Measurements from ENCODE around the gene NFATC1. TPM values are rescaled to one million over a fixed set of nuclear protein-coding genes. Genes with fewer than 3 reads are reported as not detected.

NFATC1 gene
- total and polyA plus RNA-seq, 2 experiments from 2014 or later, result 4.2 to 11.3 TPM

DNA sequence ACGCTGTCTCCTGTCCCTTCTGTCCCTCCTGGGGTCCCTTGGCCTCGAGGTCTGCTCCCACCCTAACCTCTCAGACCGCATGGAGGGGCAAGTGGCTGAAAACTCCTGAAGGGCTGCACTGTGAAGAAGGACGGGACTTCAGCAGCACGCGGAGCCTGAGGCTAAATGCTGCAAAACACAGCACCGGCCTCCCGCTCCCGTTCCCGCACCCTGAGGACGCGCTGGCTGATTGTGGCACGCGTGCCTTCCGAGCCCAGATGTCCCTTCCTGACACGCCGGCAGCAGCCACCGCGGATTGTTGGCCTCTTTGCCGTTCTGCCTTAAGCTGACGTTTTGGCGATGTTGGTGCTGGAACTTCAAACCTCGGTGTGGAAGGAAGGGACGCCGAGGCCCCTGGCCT is 158.0 kb downstream of the NFATC1 start:
- Histone ChIP-seq H3K27ac (no peak overlapping the region), H3K79me2 (no peaks in the 10 kb centered on the region), H3K9me2 (replicated peaks; ENCODE audit: insufficient read depth) (no peaks in the 10 kb centered on the region), H3K4me1 (ENCODE audit: insufficient read depth) (no peaks in the 10 kb centered on the region), H3K9me3 (ENCODE audit: low read depth) (no peaks in the 10 kb centered on the region), H3K4me2 (no peak overlapping the region), H3K4me3 (no peak overlapping the region), H3K36me3 (replicated peaks; ENCODE audit: insufficient read depth, low read depth) (no peaks in the 10 kb centered on the region), H2AFZ (no peak overlapping the region), H4K20me1 (ENCODE audit: insufficient read depth, poor library complexity, severe bottlenecking) (no peaks in the 10 kb centered on the region), H3K27me3 (no peaks in the 10 kb centered on the region)
- no peak for DNase-seq (ENCODE audit: low spot score)
- 96% methylated on average over 25 of the region's 25 CpGs for WGBS (ENCODE audit: low lambda C conversion rate, missing lambda C conversion rate)
- TF ChIP-seq EZH2phosphoT487 (IDR thresholded peaks at IDR 0.05; ENCODE audit: low read depth, severe bottlenecking, unreplicated experiment) (no peak), CTCF (IDR thresholded peaks at IDR 0.05; ENCODE audit: poor library complexity) (no peak), EZH2 (IDR thresholded peaks at IDR 0.05; ENCODE audit: borderline replicate concordance) (no peak)

DNA sequence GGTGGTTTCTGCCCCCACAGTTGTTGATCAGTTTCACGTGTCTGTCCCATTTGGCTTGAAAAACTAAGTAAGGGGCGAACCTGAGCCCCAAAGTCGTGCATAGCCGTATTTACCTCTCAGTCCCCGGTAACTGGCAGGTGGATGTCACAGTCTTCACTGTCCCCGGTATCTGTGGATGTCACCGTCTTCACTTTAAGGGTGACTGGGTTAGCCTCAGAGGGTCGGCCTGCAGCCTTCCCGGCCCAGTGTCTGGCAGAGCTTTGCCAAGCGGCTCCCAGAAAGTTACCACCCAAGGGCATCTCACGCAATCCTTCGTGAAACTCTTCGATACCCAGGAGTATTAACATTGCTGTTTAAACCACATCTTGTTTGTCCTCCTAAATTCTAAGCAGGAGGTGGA is 158.6 kb downstream of the NFATC1 start:
- no peak overlapping the region for H3K4me3 ChIP-seq
- H3K4me1 ChIP-seq (ENCODE audit: insufficient read depth), result no peaks in the 10 kb centered on the region
- TF ChIP-seq EZH2 (IDR thresholded peaks at IDR 0.05; ENCODE audit: borderline replicate concordance), result no peak
- no peak for TF ChIP-seq EZH2phosphoT487 (IDR thresholded peaks at IDR 0.05; ENCODE audit: low read depth, severe bottlenecking, unreplicated experiment)
- no peak for TF ChIP-seq CTCF (IDR thresholded peaks at IDR 0.05; ENCODE audit: poor library complexity)
- H3K36me3 ChIP-seq (replicated peaks; ENCODE audit: insufficient read depth, low read depth), result no peaks in the 10 kb centered on the region
- no peak for DNase-seq (ENCODE audit: low spot score)
- WGBS (ENCODE audit: low lambda C conversion rate, missing lambda C conversion rate), result 92% methylated on average over 13 of the region's 13 CpGs
- H3K9me2 ChIP-seq (replicated peaks; ENCODE audit: insufficient read depth), result no peaks in the 10 kb centered on the region
- no peaks in the 10 kb centered on the region for H3K27me3 ChIP-seq
- no peak overlapping the region for H3K27ac ChIP-seq
- no peak overlapping the region for H2AFZ ChIP-seq
- no peaks in the 10 kb centered on the region for H3K79me2 ChIP-seq
- no peaks in the 10 kb centered on the region for H4K20me1 ChIP-seq (ENCODE audit: insufficient read depth, poor library complexity, severe bottlenecking)
- H3K4me2 ChIP-seq, result no peak overlapping the region
- H3K9me3 ChIP-seq (ENCODE audit: low read depth), result no peaks in the 10 kb centered on the region

DNA sequence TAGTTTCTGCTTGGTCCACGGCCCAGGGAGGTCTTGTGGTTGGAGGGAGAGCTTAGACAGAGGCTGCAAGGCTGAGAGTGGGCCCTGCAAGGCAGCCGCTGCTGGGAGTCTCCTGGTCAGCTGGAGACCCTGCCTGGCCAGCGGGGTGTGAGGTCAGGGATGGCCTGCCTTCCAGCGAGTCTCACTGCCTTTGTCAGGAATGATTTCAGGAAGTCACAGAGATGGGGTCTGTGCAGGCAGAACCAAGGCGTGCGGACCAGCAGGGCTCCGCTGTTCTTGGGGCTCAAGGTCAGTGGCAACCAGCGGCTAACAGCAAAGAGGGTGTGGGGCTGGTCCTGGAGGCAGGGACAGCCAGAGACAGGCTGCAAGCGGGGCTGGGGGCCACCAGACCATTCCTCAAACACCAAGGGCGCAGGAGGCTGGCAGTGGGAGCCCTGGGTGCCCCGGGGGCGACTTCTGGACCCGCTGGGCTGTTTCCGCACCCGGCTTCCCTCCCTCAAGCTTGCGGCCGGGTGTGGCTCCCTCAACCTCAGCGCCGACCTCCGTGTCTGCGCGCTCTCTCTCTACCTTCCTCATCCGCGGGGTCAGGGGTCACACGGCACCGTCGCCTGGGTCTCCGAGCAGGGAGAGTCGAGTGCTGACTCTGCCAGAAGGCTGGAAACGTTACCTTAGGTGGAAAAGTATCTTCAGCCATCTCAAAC is 159.4 kb downstream of the NFATC1 start:
- H3K79me2 ChIP-seq, result no peaks in the 10 kb centered on the region
- H3K27ac ChIP-seq, result no peak overlapping the region
- no peaks in the 10 kb centered on the region for H3K36me3 ChIP-seq (replicated peaks; ENCODE audit: insufficient read depth, low read depth)
- H3K27me3 ChIP-seq, result no peaks in the 10 kb centered on the region
- 86% methylated on average over 30 of the region's 30 CpGs for WGBS (ENCODE audit: low lambda C conversion rate, missing lambda C conversion rate)
- no peaks in the 10 kb centered on the region for H4K20me1 ChIP-seq (ENCODE audit: insufficient read depth, poor library complexity, severe bottlenecking)
- no peak overlapping the region for H2AFZ ChIP-seq
- H3K4me3 ChIP-seq, result no peak overlapping the region
- no peak overlapping the region for H3K4me2 ChIP-seq
- no peaks in the 10 kb centered on the region for H3K9me2 ChIP-seq (replicated peaks; ENCODE audit: insufficient read depth)
- no peak for TF ChIP-seq EZH2 (IDR thresholded peaks at IDR 0.05; ENCODE audit: borderline replicate concordance)
- TF ChIP-seq EZH2phosphoT487 (IDR thresholded peaks at IDR 0.05; ENCODE audit: low read depth, severe bottlenecking, unreplicated experiment), result no peak
- TF ChIP-seq CTCF (IDR thresholded peaks at IDR 0.05; ENCODE audit: poor library complexity), result no peak
- no peak for DNase-seq (ENCODE audit: low spot score)
- no peaks in the 10 kb centered on the region for H3K9me3 ChIP-seq (ENCODE audit: low read depth)
- no peaks in the 10 kb centered on the region for H3K4me1 ChIP-seq (ENCODE audit: insufficient read depth)
